GM12891 (cell line): ENCODE measurements around the gene STK17A.

ENCODE experiments used
- PAX5 ChIP-seq: IDR thresholded peaks from 2 replicates; pipeline ENCODE4 v1.6.1; 2011; ENCODE audit warnings: low read length, moderate library complexity, mild to moderate bottlenecking; ENCODE audit not compliant: insufficient read depth, severe bottlenecking
- POLR2A ChIP-seq: IDR thresholded peaks from 2 replicates; pipeline ENCODE4 v1.6.1; 2011; ENCODE audit warnings: low read depth, low read length, control low read depth
- POLR2AphosphoS5 ChIP-seq: IDR thresholded peaks from 2 replicates; pipeline ENCODE4 v1.6.1; 2011; ENCODE audit warnings: low read depth, low read length, control low read depth
- POU2F2 ChIP-seq: IDR thresholded peaks from 2 replicates; pipeline ENCODE4 v1.6.1; 2011; ENCODE audit warnings: low read depth, mild to moderate bottlenecking, control low read depth, low read length, moderate library complexity
- TAF1 ChIP-seq: IDR thresholded peaks from 2 replicates; pipeline ENCODE4 v1.6.1; 2011; ENCODE audit warnings: low read depth, low read length, control low read depth

DNA sequence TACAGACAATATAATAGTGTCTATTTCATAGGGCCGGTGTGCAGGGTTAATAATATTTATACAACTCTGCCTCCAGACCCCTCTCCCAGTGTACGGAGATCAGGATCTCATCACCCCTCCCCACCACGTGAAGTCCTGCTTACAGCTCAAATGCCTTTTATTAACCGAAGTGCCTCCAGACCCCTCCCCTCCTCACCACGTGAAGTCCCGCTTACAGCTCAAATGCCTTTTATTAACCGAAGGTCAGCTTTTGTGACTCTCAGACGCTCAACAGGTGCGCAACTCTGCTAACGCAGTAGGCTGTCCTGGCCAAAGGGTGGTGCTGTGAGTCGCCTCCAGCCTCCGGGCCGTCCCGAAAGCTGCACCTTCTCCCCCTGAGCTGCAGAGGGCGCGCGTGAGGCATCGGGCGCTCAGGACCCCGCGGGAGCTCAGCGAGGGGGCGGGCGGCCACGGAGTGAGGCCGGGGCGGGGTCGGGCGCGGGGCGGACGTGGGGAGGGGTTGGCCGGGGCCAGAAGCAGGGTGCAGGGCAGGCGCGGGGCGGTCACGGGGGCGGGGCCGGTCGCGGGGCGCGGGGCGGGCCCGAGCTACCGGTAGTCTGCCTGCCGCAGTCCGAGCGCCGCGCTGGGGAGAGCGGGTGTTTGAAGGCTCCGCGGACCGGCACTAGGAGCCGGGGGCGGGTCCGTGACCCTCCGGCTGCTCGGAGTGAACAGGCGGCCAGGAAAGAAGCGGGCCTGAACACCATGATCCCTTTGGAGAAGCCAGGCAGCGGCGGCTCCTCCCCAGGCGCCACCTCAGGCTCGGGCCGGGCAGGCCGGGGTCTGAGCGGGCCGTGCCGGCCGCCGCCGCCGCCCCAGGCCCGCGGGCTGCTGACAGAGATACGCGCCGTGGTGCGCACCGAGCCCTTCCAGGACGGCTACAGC lies at the start of gene STK17A:
- TF ChIP-seq POLR2A: peak; percentile 94
- peak; percentile 97 for TF ChIP-seq POLR2AphosphoS5
- TF ChIP-seq TAF1: peak; percentile 95
- peak; percentile 37 for TF ChIP-seq PAX5
- peak; percentile 66 for TF ChIP-seq POU2F2
